HepG2 (cell line): ENCODE measurements around the gene MAP2K5. TPM values are rescaled to one million over a fixed set of nuclear protein-coding genes. Genes with fewer than 3 reads are reported as not detected.
A peak's percentile ranks its signal among the peaks of the same experiment; 100 is the strongest.

ENCODE experiments used
- ASH2L ChIP-seq: fragments of 300-600, 200-600 bp; sonication (generic); IDR thresholded peaks from 2 replicates; pipeline ENCODE4 v1.7.0; 2017; ENCODE audit warnings: low read depth, mild to moderate bottlenecking, moderate library complexity, mixed read lengths, low read length; ENCODE audit not compliant: insufficient read length
- CAMTA2 ChIP-seq: sonication (generic); formaldehyde crosslinking; IDR thresholded peaks from 2 replicates; pipeline ENCODE4 v1.4.0; 2020; ENCODE audit warnings: mild to moderate bottlenecking, missing genetic modification reagents, borderline replicate concordance
- HNRNPL ChIP-seq: fragments of 200-400 bp; formaldehyde crosslinking; IDR thresholded peaks from 2 replicates; pipeline ENCODE4 v1.6.1; 2017; ENCODE audit warnings: mild to moderate bottlenecking, low read depth, low read length
- IKZF1 ChIP-seq: fragments of 450-650 bp; IDR thresholded peaks from 2 replicates; pipeline ENCODE4 v1.7.1; 2016
- MAFK ChIP-seq, 2 experiments: IDR thresholded peaks in 1 of 2; conservative IDR thresholded peaks in 1 of 2; 2 replicates each; pipeline ENCODE4 v1.6.1; 2011; ENCODE audit warnings: improper control_type of control experiment in 2 of 2, low read length in 2 of 2
- MBNL3 ChIP-seq: fragments of 250-450 bp; sonication (Bioruptor Pico); conservative IDR thresholded peaks from 2 replicates; pipeline ENCODE4 v1.8.0; 2022; ENCODE audit warnings: mild to moderate bottlenecking, inconsistent platforms
- MTA3 ChIP-seq: sonication (generic); formaldehyde crosslinking; IDR thresholded peaks from 2 replicates; pipeline ENCODE4 v1.4.0; 2020; ENCODE audit warnings: missing genetic modification reagents
- SUZ12 ChIP-seq: fragments of 150-350 bp; IDR thresholded peaks from 2 replicates; pipeline ENCODE4 v1.6.1; 2014; ENCODE audit warnings: low read depth, low read length
- THYN1 ChIP-seq: sonication (generic); formaldehyde crosslinking; IDR thresholded peaks from 2 replicates; pipeline ENCODE4 v1.8.1; 2023; ENCODE audit warnings: low read depth, mild to moderate bottlenecking, moderate library complexity, missing genetic modification reagents, borderline replicate concordance
- ZBTB8A ChIP-seq: sonication (generic); formaldehyde crosslinking; IDR thresholded peaks from 2 replicates; pipeline ENCODE4 v1.4.0; 2020; ENCODE audit warnings: mild to moderate bottlenecking, low read depth, missing genetic modification reagents, borderline replicate concordance
- ZFP36L1 ChIP-seq: sonication (generic); formaldehyde crosslinking; IDR thresholded peaks from 2 replicates; pipeline ENCODE4 v1.8.0; 2022; ENCODE audit warnings: mild to moderate bottlenecking, missing genetic modification reagents, moderate library complexity
- ZNF619 ChIP-seq: sonication (generic); formaldehyde crosslinking; IDR thresholded peaks from 2 replicates; pipeline ENCODE4 v1.4.0; 2020; ENCODE audit warnings: mild to moderate bottlenecking, missing genetic modification reagents
- ZNF652 ChIP-seq: IDR thresholded peaks from 2 replicates; pipeline ENCODE4 v1.6.1; 2016; ENCODE audit warnings: low read depth, borderline replicate concordance
- polyA plus RNA-seq, 8 experiments: library from polyadenylated mRNA; depleted of rRNA in 3 of 8; stranded (reverse) in 7 of 8; unstranded in 1 of 8; fragments of >200 nt; fragmentation: Illumina TruSeq in 4 of 8; extraction: Trizol in 4 of 8; gene quantifications; 2 replicates each; pipeline versions ENCODE4 v1.2.1 to v1.2.3, GENCODE V29; 2011 to 2016; ENCODE audit warnings: low read depth in 4 of 8, missing spikeins in 1 of 8, mixed read lengths in 1 of 8; ENCODE audit not compliant: insufficient read depth in 1 of 8
- total RNA-seq, 5 experiments: library from RNA; depleted of rRNA; stranded (reverse); fragments of >200 nt; fragmentation: Illumina TruSeq; extraction: Trizol; gene quantifications; 2 replicates each; pipeline ENCODE4 v1.2.3, GENCODE V29; 2016; ENCODE audit warnings: low read depth in 1 of 5
- TF ChIP-seq, protein P1 (sequence below), 2 experiments: fragments of 450-650 bp in 1 of 2; sonication (generic) in 1 of 2; formaldehyde crosslinking in 1 of 2; IDR thresholded peaks; 2 replicates each; pipeline versions ENCODE4 v1.6.1 to v1.8.0; 2016 to 2022; ENCODE audit warnings: antibody characterized with exemption in 1 of 2, mild to moderate bottlenecking in 1 of 2, missing genetic modification reagents in 1 of 2
- TF ChIP-seq, protein P2 (sequence below): IDR thresholded peaks from 2 replicates; pipeline ENCODE4 v1.6.1; 2016; ENCODE audit warnings: missing genetic modification reagents, missing compliant biosample characterization
- TF ChIP-seq, protein P3 (sequence below): sonication (generic); formaldehyde crosslinking; conservative IDR thresholded peaks from 2 replicates; pipeline ENCODE4 v1.8.0; 2022; ENCODE audit warnings: missing genetic modification reagents
- TF ChIP-seq, protein P4 (sequence below): sonication (generic); formaldehyde crosslinking; IDR thresholded peaks from 2 replicates; pipeline ENCODE4 v1.4.0; 2020; ENCODE audit warnings: missing genetic modification reagents, low read depth, mild to moderate bottlenecking, borderline replicate concordance

MAP2K5 gene
- total and polyA plus RNA-seq, 2 of the 13 experiments (the other 11 are each of a cell fraction or from before 2014, with no cell fraction given): 4.0 to 4.3 TPM

DNA sequence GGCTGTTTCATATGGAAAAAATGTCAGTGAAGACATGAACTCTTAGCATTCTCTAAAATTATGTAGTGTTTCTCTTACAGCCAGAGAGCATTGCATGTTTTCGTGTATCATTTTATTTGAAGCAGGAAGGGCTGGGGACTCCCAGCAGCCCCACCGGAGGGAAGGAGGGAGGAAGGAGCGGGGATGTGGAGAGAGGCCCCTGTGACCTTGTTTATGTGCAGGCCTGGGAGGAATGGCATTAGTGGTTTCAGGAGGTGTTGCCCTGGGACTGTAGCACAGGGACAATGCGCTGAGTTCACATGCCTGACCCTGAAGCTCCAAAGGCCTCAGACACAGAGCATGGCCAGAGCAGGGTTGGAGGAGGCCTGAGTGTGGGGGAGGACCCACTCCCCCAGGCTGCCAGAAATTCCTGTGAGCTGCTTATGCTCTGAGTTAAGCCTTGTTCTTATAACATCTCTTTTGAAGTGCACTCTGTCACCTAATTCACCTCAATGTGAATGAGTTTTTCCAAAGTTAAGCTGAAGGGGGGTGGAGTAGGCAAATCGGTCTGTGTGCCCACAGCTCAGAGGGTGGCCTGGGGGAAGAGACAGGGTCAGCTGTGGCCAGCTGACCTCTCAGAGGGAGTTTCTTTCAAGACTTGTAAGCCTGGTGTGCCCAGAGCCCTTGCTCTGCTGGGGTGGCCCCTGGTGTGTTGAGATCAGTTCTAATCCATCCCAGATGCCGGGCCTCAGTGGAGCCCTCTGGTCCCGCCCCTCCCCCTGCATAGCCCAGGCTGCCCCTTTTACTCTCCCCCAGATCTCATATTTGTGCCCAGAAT is 301.3 kb downstream of the MAP2K5 start (continued):
- TF ChIP-seq, protein P1, sequence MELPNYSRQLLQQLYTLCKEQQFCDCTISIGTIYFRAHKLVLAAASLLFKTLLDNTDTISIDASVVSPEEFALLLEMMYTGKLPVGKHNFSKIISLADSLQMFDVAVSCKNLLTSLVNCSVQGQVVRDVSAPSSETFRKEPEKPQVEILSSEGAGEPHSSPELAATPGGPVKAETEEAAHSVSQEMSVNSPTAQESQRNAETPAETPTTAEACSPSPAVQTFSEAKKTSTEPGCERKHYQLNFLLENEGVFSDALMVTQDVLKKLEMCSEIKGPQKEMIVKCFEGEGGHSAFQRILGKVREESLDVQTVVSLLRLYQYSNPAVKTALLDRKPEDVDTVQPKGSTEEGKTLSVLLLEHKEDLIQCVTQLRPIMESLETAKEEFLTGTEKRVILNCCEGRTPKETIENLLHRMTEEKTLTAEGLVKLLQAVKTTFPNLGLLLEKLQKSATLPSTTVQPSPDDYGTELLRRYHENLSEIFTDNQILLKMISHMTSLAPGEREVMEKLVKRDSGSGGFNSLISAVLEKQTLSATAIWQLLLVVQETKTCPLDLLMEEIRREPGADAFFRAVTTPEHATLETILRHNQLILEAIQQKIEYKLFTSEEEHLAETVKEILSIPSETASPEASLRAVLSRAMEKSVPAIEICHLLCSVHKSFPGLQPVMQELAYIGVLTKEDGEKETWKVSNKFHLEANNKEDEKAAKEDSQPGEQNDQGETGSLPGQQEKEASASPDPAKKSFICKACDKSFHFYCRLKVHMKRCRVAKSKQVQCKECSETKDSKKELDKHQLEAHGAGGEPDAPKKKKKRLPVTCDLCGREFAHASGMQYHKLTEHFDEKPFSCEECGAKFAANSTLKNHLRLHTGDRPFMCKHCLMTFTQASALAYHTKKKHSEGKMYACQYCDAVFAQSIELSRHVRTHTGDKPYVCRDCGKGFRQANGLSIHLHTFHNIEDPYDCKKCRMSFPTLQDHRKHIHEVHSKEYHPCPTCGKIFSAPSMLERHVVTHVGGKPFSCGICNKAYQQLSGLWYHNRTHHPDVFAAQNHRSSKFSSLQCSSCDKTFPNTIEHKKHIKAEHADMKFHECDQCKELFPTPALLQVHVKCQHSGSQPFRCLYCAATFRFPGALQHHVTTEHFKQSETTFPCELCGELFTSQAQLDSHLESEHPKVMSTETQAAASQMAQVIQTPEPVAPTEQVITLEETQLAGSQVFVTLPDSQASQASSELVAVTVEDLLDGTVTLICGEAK (IDR thresholded peaks at IDR 0.05): no peak
- TF ChIP-seq, protein P1 (CRISPR knock-in tag; IDR thresholded peaks at IDR 0.05): no peak
- TF ChIP-seq ZFP36L1 (CRISPR knock-in tag): no peak
- TF ChIP-seq MTA3 (CRISPR knock-in tag): no peak
- TF ChIP-seq MBNL3 (CRISPR knock-in tag): no peak
- no peak for TF ChIP-seq ZBTB8A
- TF ChIP-seq IKZF1: no peak
- TF ChIP-seq THYN1: no peak
- TF ChIP-seq HNRNPL: no peak
- TF ChIP-seq, protein P2, sequence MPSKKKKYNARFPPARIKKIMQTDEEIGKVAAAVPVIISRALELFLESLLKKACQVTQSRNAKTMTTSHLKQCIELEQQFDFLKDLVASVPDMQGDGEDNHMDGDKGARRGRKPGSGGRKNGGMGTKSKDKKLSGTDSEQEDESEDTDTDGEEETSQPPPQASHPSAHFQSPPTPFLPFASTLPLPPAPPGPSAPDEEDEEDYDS (CRISPR knock-in tag): no peak
- peak; percentile 43; the same call in 1 of the 2 replicates for TF ChIP-seq ZNF619
- peak; percentile 36 for TF ChIP-seq ASH2L
- TF ChIP-seq ZNF652 (CRISPR knock-in tag): no peak
- TF ChIP-seq SUZ12: no peak
- no peak for TF ChIP-seq CAMTA2 (CRISPR knock-in tag)
- TF ChIP-seq, protein P3, sequence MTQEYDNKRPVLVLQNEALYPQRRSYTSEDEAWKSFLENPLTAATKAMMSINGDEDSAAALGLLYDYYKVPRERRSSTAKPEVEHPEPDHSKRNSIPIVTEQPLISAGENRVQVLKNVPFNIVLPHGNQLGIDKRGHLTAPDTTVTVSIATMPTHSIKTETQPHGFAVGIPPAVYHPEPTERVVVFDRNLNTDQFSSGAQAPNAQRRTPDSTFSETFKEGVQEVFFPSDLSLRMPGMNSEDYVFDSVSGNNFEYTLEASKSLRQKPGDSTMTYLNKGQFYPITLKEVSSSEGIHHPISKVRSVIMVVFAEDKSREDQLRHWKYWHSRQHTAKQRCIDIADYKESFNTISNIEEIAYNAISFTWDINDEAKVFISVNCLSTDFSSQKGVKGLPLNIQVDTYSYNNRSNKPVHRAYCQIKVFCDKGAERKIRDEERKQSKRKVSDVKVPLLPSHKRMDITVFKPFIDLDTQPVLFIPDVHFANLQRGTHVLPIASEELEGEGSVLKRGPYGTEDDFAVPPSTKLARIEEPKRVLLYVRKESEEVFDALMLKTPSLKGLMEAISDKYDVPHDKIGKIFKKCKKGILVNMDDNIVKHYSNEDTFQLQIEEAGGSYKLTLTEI (CRISPR knock-in tag): no peak
- TF ChIP-seq, protein P4, sequence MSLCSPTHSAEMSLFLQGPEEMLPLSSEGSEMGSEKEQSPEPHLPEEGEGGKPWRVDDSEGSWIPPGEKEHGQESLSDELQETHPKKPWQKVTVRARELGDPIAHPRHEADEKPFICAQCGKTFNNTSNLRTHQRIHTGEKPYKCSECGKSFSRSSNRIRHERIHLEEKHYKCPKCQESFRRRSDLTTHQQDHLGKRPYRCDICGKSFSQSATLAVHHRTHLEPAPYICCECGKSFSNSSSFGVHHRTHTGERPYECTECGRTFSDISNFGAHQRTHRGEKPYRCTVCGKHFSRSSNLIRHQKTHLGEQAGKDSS (CRISPR knock-in tag): no peak
- no peak for TF ChIP-seq MAFK (conservative IDR thresholded peaks at IDR 0.05 in 1 of 2, IDR thresholded peaks at IDR 0.05 in 1 of 2; ENCODE audit: low read length in 2 of 2)
